HCT116 (cell line): ENCODE results near the gene CALCOCO1.

ENCODE experiments used
- EZH2 ChIP-seq: fragments of 200-600 bp; sonication (generic); IDR thresholded peaks from 2 replicates; pipeline ENCODE4 v1.6.1; 2017; ENCODE audit warnings: antibody characterized with exemption, mixed run types
- EZH2phosphoT487 ChIP-seq: fragments of 200-600 bp; IDR thresholded peaks from 2 replicates; pipeline ENCODE4 v1.6.1; 2018; ENCODE audit warnings: antibody characterized with exemption, borderline replicate concordance
- TF ChIP-seq, protein P1 (sequence below): IDR thresholded peaks from 2 replicates; pipeline ENCODE4 v1.6.1; 2012
- TF ChIP-seq, protein P2 (sequence below), 3 experiments: fragments of 200-600 bp in 1 of 3; sonication (generic) in 1 of 3; IDR thresholded peaks in 2 of 3; conservative IDR thresholded peaks in 1 of 3; 2 replicates each; pipeline ENCODE4 v1.5.1; 2012 to 2017; ENCODE audit warnings: low read depth in 2 of 3, low read length in 2 of 3, antibody characterized with exemption in 1 of 3, borderline replicate concordance in 1 of 3, control low read depth in 1 of 3, mild to moderate bottlenecking in 1 of 3, mixed read lengths in 1 of 3, mixed run types in 1 of 3, moderate library complexity in 1 of 3; ENCODE audit not compliant: insufficient read depth in 1 of 3

DNA sequence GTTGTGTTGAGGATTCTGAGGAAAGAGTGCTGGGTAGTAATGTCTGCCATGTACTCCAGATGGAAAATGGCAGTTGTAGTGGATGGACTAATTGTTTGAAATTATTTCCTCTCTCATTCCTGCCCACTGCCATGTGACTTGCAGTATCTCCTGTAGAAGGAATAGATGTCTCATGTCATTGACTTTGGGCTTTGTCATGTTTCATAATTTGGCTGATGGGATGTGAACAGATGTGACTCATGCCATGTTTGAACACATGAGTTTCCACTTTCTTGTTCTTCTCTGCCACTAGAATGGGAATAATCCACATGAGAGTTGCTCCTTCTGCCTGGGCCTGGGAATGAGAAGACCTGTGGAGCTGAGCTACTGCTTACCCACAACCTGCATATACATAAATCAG lies 2.4 kb upstream of the CALCOCO1 start:
- TF ChIP-seq, protein P1, sequence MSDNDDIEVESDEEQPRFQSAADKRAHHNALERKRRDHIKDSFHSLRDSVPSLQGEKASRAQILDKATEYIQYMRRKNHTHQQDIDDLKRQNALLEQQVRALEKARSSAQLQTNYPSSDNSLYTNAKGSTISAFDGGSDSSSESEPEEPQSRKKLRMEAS = no peak
- TF ChIP-seq EZH2 = no peak
- TF ChIP-seq, protein P2, sequence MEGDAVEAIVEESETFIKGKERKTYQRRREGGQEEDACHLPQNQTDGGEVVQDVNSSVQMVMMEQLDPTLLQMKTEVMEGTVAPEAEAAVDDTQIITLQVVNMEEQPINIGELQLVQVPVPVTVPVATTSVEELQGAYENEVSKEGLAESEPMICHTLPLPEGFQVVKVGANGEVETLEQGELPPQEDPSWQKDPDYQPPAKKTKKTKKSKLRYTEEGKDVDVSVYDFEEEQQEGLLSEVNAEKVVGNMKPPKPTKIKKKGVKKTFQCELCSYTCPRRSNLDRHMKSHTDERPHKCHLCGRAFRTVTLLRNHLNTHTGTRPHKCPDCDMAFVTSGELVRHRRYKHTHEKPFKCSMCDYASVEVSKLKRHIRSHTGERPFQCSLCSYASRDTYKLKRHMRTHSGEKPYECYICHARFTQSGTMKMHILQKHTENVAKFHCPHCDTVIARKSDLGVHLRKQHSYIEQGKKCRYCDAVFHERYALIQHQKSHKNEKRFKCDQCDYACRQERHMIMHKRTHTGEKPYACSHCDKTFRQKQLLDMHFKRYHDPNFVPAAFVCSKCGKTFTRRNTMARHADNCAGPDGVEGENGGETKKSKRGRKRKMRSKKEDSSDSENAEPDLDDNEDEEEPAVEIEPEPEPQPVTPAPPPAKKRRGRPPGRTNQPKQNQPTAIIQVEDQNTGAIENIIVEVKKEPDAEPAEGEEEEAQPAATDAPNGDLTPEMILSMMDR (IDR thresholded peaks at IDR 0.05 in 2 of 3, conservative IDR thresholded peaks at IDR 0.05 in 1 of 3; ENCODE audit: borderline replicate concordance in 1 of 3, insufficient read depth in 1 of 3, low read depth in 2 of 3, low read length in 2 of 3) = no peak
- TF ChIP-seq EZH2phosphoT487 = no peak
